Stimulated activated CD8-positive, alpha-beta memory T cell treated with anti-CD3 and anti-CD28 coated beads, Interleukin-12 subunit alpha, Interleukin-12 subunit beta, amount 100 ng/mL, for 1 hour (primary cell): Measurements from ENCODE around the gene IGF2.

Experiments
- DNase-seq: peaks from one replicate; pipeline ENCODE4 v3.0.0-alpha.2; 2020; ENCODE audit warnings: low read depth

IGF2 gene

DNA sequence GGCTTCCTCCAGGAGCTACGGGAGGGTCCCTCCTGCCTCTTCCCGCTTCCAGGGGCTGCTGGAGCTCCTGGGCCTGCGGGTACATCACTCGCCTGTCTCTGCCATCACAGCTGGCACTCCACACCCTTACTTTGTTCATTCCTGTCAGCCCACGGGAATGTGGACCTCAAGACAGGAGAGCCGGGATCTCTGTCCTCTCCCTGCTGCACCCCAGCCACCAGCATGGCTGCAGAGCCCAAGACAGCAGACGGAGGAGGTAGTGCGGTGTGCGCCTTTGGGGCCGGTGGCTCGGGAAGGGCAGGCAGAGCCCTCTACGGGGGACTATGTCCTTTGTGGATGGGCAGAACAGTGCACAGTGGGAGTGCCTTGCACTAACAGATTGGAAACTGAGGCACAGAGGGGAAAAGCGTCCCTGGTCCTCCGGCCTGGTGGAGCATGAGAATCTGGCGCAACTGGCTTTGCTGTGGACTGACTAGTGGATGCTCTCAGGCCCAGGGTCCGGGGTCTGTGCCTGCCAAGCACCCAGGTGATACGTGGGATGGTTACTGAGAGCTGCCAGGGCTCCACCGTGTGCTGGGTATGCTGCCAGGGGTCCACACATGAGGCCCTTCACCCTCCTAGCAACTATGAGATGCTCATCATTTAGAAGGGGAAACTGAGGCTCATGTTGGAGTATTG, 47.3 kb downstream of the IGF2 start:
- DNase-seq: no peak

DNA sequence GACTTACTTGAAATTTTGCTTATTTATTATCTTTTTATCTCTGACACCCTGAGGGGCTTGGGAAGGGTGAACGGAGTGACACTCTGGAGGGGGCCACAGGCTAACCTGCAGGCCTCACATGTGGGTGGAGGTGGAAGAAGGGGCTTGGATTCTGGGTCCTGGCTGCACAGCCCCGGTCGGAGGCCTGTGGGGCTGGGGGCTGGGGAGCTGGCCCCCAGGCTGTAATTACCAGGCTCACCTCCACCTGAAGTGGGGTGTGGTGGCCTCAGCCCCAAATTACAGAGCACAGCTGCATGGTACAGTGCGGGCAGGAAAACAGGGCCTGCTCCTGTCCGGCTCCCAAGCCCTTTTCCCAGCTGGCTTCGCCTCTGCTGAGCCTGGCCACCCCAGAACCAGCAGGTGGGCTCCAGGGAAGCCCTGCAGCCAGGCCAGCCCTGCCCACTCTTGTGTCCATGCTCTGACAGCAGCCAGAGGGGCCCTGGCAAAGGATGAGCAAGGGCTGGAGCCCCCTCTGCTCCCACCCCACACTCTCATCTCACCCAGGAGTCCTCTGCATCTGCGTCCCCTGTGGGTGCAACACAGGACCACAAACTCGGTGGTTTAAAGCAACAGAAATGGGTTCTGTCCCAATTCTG, 48.0 kb downstream of the IGF2 start:
- no peak for DNase-seq

DNA sequence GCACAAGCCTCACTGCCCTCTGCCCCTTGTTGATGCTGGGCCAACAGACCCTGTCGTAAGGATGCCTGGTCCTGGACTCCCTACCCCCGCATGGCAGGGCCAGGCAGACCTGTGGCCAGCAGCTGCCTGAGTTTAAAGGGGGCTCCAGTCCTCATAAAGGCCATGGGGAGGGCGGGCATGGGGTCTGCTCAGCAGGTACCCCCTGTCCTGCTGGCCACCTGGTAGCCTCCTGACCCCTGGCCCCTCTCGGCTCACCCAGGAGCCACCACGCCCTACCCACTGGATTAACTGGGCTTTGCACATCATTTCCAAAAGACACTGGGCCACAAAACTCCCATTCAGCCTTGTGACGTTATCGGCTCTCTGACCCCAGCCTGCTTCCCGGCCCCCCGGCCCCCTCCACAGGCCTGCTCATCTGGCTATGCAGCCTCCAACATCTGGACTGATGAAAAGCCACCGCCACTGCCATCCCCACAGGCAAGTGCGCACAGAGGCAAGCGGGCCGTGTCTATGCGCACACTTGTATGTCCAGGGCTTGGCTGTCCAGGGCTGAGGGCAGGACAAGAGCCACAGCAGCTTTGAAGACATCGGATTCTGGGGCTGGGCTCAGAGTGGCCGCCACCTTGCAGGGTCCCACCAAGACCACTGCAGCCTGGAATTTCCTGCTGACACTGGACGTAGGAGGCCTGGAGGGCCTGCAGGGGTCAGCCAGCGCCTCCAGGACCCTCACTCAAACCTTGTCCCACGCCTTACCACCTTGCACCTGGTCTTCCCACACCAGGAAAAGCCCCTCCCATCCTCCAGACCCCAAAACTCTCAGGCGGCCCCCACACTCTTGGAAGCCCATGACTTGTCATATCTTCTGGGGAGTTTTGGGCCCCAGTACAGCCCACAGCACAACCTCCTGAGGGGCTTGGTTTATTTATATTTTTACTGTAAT, 48.7 kb downstream of the IGF2 start:
- DNase-seq: no peak

DNA sequence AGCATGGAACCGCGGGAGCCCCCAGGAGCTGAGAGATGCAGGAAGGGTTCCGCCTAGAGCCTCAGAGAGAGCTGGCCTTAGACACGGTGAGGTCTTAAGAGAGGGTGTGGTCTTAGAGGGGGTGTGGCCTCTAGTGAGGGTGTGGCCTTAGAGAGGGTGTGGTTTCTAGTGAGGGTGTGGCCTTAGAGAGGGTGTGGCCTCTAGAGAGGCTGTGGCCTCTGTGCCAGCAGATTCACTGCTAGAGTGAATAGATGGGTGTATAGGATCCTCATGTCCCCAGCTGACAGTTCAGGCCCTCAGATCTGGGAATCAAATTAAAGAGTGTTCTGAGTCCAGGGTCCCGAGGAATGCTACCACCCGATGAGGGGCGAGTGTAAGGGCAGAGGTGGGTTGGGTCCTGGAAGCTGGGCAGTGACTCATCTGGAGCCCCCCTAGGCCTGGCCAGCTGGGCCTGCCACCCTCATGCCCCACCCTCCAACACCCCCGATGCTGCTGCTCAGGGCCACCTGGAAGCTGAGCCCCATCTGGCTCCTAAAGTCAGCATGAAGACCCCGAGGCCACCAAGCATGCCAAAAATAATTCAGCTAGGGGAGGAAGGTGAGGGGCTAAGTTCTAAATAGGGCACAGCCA, 49.5 kb downstream of the IGF2 start:
- no peak for DNase-seq

DNA sequence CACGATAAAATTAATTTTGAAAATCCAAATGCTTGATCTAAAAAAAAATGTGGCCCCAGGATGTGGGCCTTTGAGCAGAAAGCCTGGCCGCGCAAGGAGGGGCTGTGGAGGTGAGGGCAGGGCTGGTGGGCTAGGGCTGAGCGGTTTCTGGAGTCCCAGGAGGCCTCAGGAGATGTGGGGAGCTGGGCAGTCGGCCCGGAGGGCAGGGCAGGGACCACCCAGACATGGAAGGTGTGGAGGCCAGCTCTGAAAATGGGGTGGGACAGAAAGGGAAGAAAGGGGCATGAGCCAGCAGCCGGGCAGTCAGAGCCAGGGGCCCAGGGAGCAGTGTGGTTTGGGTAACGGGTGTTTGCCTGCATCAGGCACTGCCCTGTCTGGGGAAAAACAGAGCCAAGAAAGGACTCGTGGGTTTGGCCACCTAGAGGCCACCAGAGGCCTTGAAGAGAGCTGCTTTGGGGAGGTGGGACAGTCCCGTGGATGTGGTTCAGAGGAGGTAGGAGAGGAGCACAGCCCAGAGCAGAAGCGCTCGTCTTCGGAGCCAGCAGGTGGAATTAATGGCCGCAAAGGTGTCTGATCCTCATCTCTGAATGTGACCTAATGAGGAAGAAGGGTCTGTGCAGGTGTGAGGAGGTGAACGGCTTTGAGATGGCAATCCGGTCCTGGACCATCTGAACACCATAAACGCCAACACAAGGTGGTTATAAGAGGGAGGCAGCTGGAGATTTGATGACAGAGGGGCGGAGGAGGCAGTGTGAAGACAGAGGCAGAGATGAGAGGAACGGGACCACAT, 50.2 kb downstream of the IGF2 start:
- no peak for DNase-seq

DNA sequence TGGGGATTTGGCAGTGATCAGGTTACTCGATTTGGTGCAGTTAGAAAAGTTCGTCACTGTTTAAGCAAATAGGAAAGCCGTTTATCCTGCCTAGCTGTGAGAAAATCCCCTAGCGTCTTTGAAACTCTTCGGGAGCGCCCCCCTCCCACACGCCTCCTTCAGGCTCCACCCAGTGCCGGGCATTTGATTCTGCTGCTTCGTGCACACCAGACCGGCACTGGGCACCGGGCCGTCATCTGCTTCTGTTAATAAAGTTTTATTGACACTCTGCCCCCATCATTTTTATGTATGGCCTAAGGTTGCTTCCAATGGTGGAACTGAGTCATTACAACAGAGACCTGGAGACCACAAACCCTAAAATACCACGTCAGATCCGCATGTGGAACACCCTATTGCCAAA, 50.9 kb downstream of the IGF2 start:
- DNase-seq: no peak

DNA sequence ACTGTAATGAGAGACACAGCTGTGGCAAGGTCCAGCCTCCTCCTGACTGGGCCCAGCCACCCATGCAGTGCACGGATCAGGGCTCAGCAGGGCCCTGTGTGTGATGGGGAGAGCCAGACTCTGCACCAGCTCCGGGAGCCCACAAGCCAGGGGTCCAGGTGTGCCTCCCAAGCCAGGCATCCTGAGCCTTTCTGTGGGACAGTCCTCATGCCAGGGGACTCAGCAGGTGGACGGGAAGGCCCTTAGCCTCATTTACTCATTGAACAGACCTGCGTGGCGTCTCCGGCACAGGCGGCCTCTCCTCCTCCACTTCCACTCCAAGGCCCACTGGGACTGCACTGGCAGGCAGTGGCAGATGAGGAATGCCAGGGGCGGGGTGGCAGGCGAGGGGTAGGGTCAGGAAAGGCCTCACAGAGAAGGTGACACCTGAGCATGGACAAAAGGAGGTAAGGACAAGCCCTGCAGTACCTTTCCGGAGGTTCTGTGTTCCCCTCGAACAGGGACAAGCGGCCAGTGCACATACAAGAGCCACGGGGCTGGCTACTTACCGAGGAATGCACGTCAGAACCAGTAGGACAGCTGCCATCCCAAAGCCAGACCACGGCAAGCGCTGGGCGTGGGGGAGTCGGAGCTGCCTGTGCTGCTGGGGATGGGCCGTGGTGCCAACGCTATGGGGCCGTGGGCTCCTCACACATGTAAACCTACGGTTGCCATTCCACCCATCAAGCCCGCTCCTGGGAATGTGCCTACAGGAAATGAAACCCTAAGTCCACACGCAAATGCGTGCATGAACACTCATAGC, 52.7 kb downstream of the IGF2 start:
- no peak for DNase-seq

DNA sequence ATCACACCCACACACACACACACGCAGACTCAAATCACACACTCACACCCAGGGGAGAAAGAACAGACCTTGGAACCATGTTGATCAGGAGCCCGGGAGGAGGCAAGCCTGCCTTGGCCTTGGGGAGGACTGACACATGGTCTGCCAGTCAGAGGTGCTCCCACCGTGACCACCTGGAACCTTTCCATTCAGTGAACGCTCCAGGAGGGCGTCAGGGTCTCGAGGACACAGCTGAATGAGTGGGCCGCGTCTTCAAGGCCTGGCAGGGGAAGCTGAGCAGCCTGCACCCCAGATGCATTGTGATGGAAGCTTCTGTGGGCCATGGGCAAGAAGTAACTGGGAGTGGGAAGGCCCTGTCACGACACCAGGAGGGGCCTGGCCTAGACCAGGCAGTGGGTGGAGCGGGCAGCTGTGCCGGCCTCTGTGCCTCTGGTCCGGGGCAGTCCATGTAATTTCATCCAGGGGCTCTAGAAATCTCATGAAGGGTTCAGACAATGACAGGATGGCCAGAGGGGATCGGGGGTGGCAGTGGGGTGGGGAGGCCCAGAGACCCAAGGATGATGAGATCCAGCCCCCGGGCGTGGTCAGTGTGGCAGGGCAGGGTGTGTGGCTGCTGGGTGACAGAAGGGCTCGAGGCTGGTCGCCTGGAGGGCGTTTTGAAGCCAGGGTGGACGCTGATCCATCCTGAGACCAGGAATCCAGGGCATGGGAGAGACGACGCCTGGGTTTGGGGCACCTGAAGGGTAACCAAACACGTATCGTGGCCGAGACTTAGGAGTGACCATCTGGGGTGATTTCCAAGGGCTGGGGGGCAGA, 53.7 kb downstream of the IGF2 start:
- DNase-seq: no peak

DNA sequence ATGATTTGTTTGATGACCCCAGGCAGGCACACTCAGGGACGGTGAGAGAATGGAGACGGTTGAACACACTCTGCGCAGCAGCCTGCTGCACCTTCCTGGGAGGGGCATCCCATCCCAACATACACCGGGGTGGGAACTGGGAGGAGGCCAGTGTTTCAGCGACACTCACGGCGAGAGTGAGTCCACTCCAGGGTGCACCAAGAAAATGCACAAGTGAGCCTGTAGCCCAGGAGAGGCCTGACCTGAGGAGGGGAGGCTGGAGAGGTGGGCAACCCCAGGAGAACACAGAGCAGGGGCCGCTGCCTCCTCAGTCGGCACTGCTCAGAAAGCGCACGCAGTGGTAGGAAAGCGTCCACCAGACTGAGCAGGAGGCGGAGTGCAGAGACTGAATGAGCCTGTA, 54.5 kb downstream of the IGF2 start:
- no peak for DNase-seq
